Activated naive CD4-positive, alpha-beta T cell treated with anti-CD3 and anti-CD28 coated beads, Interleukin-2, amount 50 U/mL, for 16 hours (primary cell): ENCODE measurements around the gene VSTM5.

ENCODE experiments used
- DNase-seq: peaks from one replicate; pipeline ENCODE4 v3.0.0-alpha.2; 2020

Gene VSTM5

GRCh38 chr11:93842034-93842433, 8.4 kb downstream of the VSTM5 start:
- DNase-seq: no peak

GRCh38 chr11:93841446-93841845, 9.0 kb downstream of the VSTM5 start:
- DNase-seq: no peak

- no peak for DNase-seq
These were observed 9.4 kb downstream of the VSTM5 start for GRCh38 chr11:93840981-93841380.

- DNase-seq: no peak
These were observed 10.2 kb downstream of the VSTM5 start for GRCh38 chr11:93840180-93840579.

GRCh38 chr11:93838967-93839366, 11.5 kb downstream of the VSTM5 start:
- no peak for DNase-seq

- no peak for DNase-seq
These were observed 17.6 kb downstream of the VSTM5 start for GRCh38 chr11:93832780-93833179.

- no peak for DNase-seq
These were observed 18.9 kb downstream of the VSTM5 start for GRCh38 chr11:93831343-93832127.

- DNase-seq: no peak
These were observed 20.8 kb downstream of the VSTM5 start for GRCh38 chr11:93829598-93829997.

GRCh38 chr11:93827363-93827762, 23.1 kb downstream of the VSTM5 start:
- DNase-seq: no peak

GRCh38 chr11:93823210-93823609, 27.2 kb downstream of the VSTM5 start:
- DNase-seq: no peak

GRCh38 chr11:93822359-93822758, 28.1 kb downstream of the VSTM5 start:
- no peak for DNase-seq

- no peak for DNase-seq
These were observed 28.8 kb downstream of the VSTM5 start for GRCh38 chr11:93821617-93822016.

- no peak for DNase-seq
These were observed 29.6 kb downstream of the VSTM5 start for GRCh38 chr11:93820847-93821246.

- no peak for DNase-seq
These were observed 30.3 kb downstream of the VSTM5 start for GRCh38 chr11:93819966-93820695.

GRCh38 chr11:93817426-93818348, 32.7 kb downstream of the VSTM5 start:
- DNase-seq: no peak

- DNase-seq: no peak
These were observed 35.3 kb downstream of the VSTM5 start for GRCh38 chr11:93814966-93815633.

GRCh38 chr11:93813974-93814373, 36.4 kb downstream of the VSTM5 start:
- DNase-seq: no peak

GRCh38 chr11:93807980-93808379, 42.4 kb downstream of the VSTM5 start:
- no peak for DNase-seq

GRCh38 chr11:93804879-93805278, 45.5 kb downstream of the VSTM5 start:
- DNase-seq: no peak

GRCh38 chr11:93801366-93801765, 49.1 kb downstream of the VSTM5 start:
- DNase-seq: no peak

- no peak for DNase-seq
These were observed 53.8 kb downstream of the VSTM5 start for GRCh38 chr11:93796441-93797231.

GRCh38 chr11:93791493-93791892, 58.9 kb downstream of the VSTM5 start:
- no peak for DNase-seq
